Neutrophil (primary cell): ENCODE data around the gene BLTP3B.

Source experiments
- H3K27ac ChIP-seq: fragments of 200-600 bp; sonication (generic); 2 replicates; pipeline ENCODE4 v1.5.1; 2016; ENCODE audit warnings: mild to moderate bottlenecking, moderate library complexity
- H3K27me3 ChIP-seq: fragments of 200-600 bp; sonication (generic); 2 replicates; pipeline ENCODE4 v1.6.0; 2016; ENCODE audit warnings: mild to moderate bottlenecking
- H3K36me3 ChIP-seq: fragments of 200-600 bp; sonication (generic); 2 replicates; pipeline ENCODE4 v1.5.1; 2017
- H3K4me1 ChIP-seq, 2 experiments: fragments of 200-600 bp in 1 of 2; sonication (generic) in 1 of 2; 1 replicate in 1 of 2; 2 replicates in 1 of 2; pipeline versions ENCODE4 v1.5.1 to v1.6.1; 2013 to 2016; ENCODE audit warnings: low read depth in 1 of 2, low read length in 1 of 2, mild to moderate bottlenecking in 1 of 2, moderate library complexity in 1 of 2; ENCODE audit not compliant: control insufficient read depth in 1 of 2, insufficient read depth in 1 of 2
- H3K4me3 ChIP-seq, 2 experiments: fragments of 200-600 bp in 1 of 2; sonication (generic) in 1 of 2; 1 replicate in 1 of 2; 2 replicates in 1 of 2; pipeline ENCODE4 v1.5.1; 2013 to 2016; ENCODE audit warnings: low read depth in 1 of 2, low read length in 1 of 2, mild to moderate bottlenecking in 1 of 2, moderate library complexity in 1 of 2
- H3K9me3 ChIP-seq: fragments of 200-600 bp; sonication (generic); 2 replicates; pipeline ENCODE4 v1.5.1; 2016
- CTCF ChIP-seq: fragments of 200-600 bp; sonication (generic); IDR thresholded peaks from 2 replicates; pipeline ENCODE4 v1.5.1; 2016; ENCODE audit warnings: antibody characterized with exemption

BLTP3B gene

GRCh38 chr12:100138803-100139098 is 3.9 kb downstream of the BLTP3B start:
- TF ChIP-seq CTCF, result no peak
- peaks cover 46% of the 10 kb centered on the region in 2 experiments for H3K4me1 ChIP-seq
- no peaks in the 10 kb centered on the region for H3K36me3 ChIP-seq
- H3K4me3 ChIP-seq, result peak overlapping the region in 1 of 2 experiments; percentile 42
- H3K27me3 ChIP-seq, result no peaks in the 10 kb centered on the region
- H3K27ac ChIP-seq, result peak overlapping the region; percentile 83
- H3K9me3 ChIP-seq, result no peaks in the 10 kb centered on the region

GRCh38 chr12:100138048-100138802 is 4.4 kb downstream of the BLTP3B start:
- no peaks in the 10 kb centered on the region for H3K9me3 ChIP-seq
- peak; percentile 22 for TF ChIP-seq CTCF
- no peaks in the 10 kb centered on the region for H3K27me3 ChIP-seq
- H3K36me3 ChIP-seq, result no peaks in the 10 kb centered on the region
- H3K4me3 ChIP-seq, result peak overlapping the region; percentile 4 to 42
- H3K27ac ChIP-seq, result peak overlapping the region; percentile 83
- peaks cover 46% of the 10 kb centered on the region in 2 experiments for H3K4me1 ChIP-seq

- Histone ChIP-seq H3K36me3 (no peaks in the 10 kb centered on the region), H3K9me3 (no peaks in the 10 kb centered on the region), H3K4me3 (no peak overlapping the region), H3K27me3 (no peaks in the 10 kb centered on the region), H3K4me1 (peaks cover 32 to 42% of the 10 kb centered on the region in 2 experiments), H3K27ac (no peak overlapping the region)
- TF ChIP-seq CTCF, result no peak
These were observed 9.5 kb downstream of the BLTP3B start for GRCh38 chr12:100133200-100133599.

- TF ChIP-seq CTCF, result no peak
- peak overlapping the region; percentile 43 to 47 for H3K4me3 ChIP-seq
- H3K9me3 ChIP-seq, result no peaks in the 10 kb centered on the region
- peaks cover 42 to 56% of the 10 kb centered on the region in 2 experiments for H3K4me1 ChIP-seq
- no peaks in the 10 kb centered on the region for H3K36me3 ChIP-seq
- H3K27ac ChIP-seq, result peak overlapping the region; percentile 75
- no peaks in the 10 kb centered on the region for H3K27me3 ChIP-seq
These were observed 14.2 kb downstream of the BLTP3B start for GRCh38 chr12:100128512-100128908.

- Histone ChIP-seq H3K27ac (peak overlapping the region; percentile 75), H3K27me3 (no peaks in the 10 kb centered on the region), H3K4me3 (peak overlapping the region; percentile 43 to 47), H3K4me1 (peaks cover 38 to 50% of the 10 kb centered on the region in 2 experiments), H3K36me3 (no peaks in the 10 kb centered on the region), H3K9me3 (no peaks in the 10 kb centered on the region)
- no peak for TF ChIP-seq CTCF
These were observed 14.7 kb downstream of the BLTP3B start for GRCh38 chr12:100127766-100128511.
